ENCODE measurements around the gene ACBD3. TPM values are rescaled to one million over a fixed set of nuclear protein-coding genes. Genes with fewer than 3 reads are reported as not detected.

Gene ACBD3
- total and polyA plus RNA-seq, 10 of the 15 experiments (the other 5 are each of a cell fraction or from before 2014, with no cell fraction given) = 7.5 to 27.9 (median 20.3) TPM

- TF ChIP-seq TCF7 (IDR thresholded peaks at IDR 0.05; ENCODE audit: borderline replicate concordance) (no peak), TBL1XR1 (IDR thresholded peaks at IDR 0.05; ENCODE audit: low read depth, low read length) (no peak), RBBP5 (conservative IDR thresholded peaks at IDR 0.05) (no peak), CEBPB (IDR thresholded peaks at IDR 0.05; ENCODE audit: borderline replicate concordance in 1 of 2, low read depth in 2 of 2, low read length in 2 of 2) (no peak), RUNX3 (IDR thresholded peaks at IDR 0.05; ENCODE audit: low read length) (no peak), PML (IDR thresholded peaks at IDR 0.05; ENCODE audit: low read length) (no peak)
Measured at GRCh38 chr1:226207048-226207447, 20.5 kb upstream of the ACBD3 start (continued).

- FAIRE-seq (no peak), ATAC-seq (no peak), DNase-seq (ENCODE audit: low read depth, low spot score) (no peak)
- H3K9me3 ChIP-seq (replicated peaks; ENCODE audit: control insufficient read depth, insufficient read depth, low read length) = no peaks in the 10 kb centered on the region
- intact Hi-C loops (cut with micrococcal nuclease; ENCODE audit: unreplicated experiment) (no loop called here), in situ Hi-C loops (cut with MboI) (no loop called here)
- no peak overlapping the region for H3K9ac ChIP-seq (ENCODE audit: control insufficient read depth, insufficient read depth, low read length)
- ChIA-PET RAD21 (ENCODE audit: unreplicated experiment) (interaction anchor here (2.1 kb wide), 1 partner anchor 79 kb away, joined by 5 read pairs; no protein-coding TSS in a partner anchor), POLR2A (no interaction called here), SMC1A (ENCODE audit: uncharacterized antibody, unreplicated experiment) (no interaction called here), CTCF (interaction anchor here (0.8 kb wide), 1 partner anchor 79 kb away, joined by 3 read pairs; no protein-coding TSS in a partner anchor)
- peaks cover 3% of the 10 kb centered on the region; the same call in 1 of the 2 replicates for H3K4me1 ChIP-seq (ENCODE audit: control insufficient read depth, insufficient read depth, low read length)
- H3K79me2 ChIP-seq (ENCODE audit: control insufficient read depth, insufficient read depth, low read length) = no peaks in the 10 kb centered on the region
- no peaks in the 10 kb centered on the region for H3K27me3 ChIP-seq (replicated peaks in 1 of 2; ENCODE audit: control insufficient read depth in 2 of 2, insufficient read depth in 2 of 2, low read length in 1 of 2)
- no peak for TF ChIP-seq NRF1 (conservative IDR thresholded peaks at IDR 0.05; ENCODE audit: low read depth, low read length)
- no peak for TF ChIP-seq SUPT20H (IDR thresholded peaks at IDR 0.05; ENCODE audit: borderline replicate concordance, control insufficient read depth, low read depth, low read length)
- no peak for TF ChIP-seq PRDM15 (CRISPR knock-in tag; IDR thresholded peaks at IDR 0.05)
- no peak for TF ChIP-seq TBL1XR1 (IDR thresholded peaks at IDR 0.05; ENCODE audit: low read depth, low read length)
- TF ChIP-seq TAF1 (IDR thresholded peaks at IDR 0.05; ENCODE audit: borderline replicate concordance, low read depth, low read length) = no peak
- no peak for TF ChIP-seq ZNF217 (IDR thresholded peaks at IDR 0.05)
- no TSS peak for BruUV-seq (replicated peaks)
- H4K20me1 ChIP-seq (ENCODE audit: control insufficient read depth, insufficient read depth) = no peaks in the 10 kb centered on the region
- no peak overlapping the region for H3K4me2 ChIP-seq (ENCODE audit: control insufficient read depth, insufficient read depth)
- no peaks in the 10 kb centered on the region for H3K36me3 ChIP-seq (ENCODE audit: control insufficient read depth in 2 of 2, insufficient read depth in 2 of 2, low read length in 1 of 2)
- no peak overlapping the region for H3K27ac ChIP-seq (ENCODE audit: control insufficient read depth, insufficient read depth)
- H2AFZ ChIP-seq (ENCODE audit: control insufficient read depth, low read depth, low read length) = no peak overlapping the region
- H3K4me3 ChIP-seq = no peak overlapping the region
Measured at GRCh38 chr1:226204198-226204597, 17.7 kb upstream of the ACBD3 start.

Data from GM12878 (cell line).